HG02759 (cell line): Measurements from ENCODE around the gene HSPG2.
A peak's percentile ranks its signal among the peaks of the same experiment; 100 is the strongest.
"Not testable (repeated sequence)": the region's sequence is repeated elsewhere in the genome, so short reads cannot be mapped to it uniquely, and the experiment has no call there.

Source experiments
- ATAC-seq: cut with Tn5 transposase; IDR thresholded peaks from one replicate; pipeline ENCODE4 v1.9.1; 2021; ENCODE audit warnings: mild to moderate bottlenecking, moderate library complexity; ENCODE audit not compliant: unreplicated experiment

Gene HSPG2

DNA sequence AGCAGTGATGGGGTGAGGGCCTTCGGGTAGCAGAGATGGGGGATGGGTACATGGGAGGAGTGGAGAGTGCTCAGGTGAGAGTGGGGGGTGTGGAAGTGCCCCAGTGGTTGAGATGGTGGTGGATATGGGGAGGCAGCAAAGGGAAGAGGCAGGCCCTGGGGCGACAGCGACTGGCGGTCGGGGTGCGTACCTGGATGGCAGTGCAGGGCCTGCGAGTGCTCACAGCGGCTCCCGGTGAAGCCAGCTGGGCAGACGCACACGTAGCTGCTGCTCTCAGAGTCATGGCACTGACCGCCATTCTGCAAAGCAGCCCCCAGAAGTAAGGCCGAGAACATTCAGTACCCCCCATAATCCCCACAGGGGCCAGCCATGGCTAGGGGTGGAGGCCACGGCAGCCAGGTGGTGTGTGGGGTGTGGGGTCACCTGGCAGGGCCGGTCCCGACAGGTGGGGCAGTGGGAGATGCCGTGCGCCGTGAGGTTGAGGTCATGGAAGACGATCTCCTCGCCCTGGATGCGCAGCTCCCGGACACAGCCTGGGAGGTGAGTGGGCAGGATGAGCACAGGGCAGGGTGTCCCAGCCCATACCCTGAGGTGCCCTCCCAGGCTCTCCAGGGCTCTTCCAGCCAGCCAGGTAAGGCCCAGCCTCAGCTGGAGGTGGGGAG, 106.2 kb downstream of the HSPG2 start:
- no peak for ATAC-seq

DNA sequence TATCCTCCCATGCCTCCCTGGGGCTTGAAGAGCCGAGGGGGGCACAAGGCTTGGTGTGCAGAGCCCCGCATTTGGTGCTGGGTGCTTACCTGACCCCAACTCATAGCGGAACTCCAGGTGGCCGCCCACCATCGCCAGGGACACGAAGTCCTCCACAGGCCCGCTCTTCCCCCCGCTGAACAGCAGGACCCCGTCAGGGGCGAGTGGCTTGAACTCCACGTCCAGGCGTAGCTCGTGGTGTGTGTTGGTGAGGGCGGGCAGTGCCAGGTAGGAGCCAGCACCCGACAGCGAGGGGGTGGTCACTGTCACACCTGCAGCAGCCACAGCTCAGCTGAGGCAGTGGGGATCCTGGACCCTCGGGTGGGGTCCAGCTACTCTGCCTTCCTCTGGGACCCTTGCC, 107.8 kb downstream of the HSPG2 start:
- ATAC-seq, result no peak

DNA sequence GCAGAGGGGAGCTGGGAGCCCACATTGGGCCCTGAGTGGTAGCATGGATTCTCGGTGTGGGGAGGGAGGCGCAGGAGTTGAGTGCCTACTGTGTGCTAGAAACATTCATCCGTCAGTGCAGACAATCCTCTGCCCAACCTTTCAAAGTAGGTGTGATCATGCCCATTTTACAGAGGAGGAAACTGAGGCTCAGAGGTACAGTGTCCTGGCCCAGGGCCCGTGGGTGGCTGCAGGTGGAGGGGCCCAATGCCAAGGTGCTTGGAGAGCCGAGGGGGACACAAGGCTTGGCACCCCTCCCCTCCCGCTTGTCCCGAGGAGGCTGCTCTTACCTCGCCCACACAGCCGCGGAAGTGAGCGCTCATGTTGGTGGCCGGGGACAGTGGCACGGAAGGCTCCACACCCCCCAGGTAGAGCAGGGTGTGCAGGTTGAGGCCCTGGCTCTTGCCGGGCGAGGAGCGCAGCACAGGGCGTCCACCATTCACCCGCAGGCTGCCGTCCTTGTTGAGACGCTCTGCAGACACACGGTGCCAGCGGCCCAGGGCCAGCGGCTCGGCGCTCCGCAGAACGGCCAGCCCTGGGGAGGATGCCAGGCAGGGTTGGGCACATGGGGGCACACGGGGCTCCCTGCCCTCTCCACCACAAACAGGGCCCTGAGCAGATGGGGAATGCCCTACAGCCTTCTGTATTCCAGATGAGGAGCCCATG, 108.5 kb downstream of the HSPG2 start:
- ATAC-seq, result no peak

DNA sequence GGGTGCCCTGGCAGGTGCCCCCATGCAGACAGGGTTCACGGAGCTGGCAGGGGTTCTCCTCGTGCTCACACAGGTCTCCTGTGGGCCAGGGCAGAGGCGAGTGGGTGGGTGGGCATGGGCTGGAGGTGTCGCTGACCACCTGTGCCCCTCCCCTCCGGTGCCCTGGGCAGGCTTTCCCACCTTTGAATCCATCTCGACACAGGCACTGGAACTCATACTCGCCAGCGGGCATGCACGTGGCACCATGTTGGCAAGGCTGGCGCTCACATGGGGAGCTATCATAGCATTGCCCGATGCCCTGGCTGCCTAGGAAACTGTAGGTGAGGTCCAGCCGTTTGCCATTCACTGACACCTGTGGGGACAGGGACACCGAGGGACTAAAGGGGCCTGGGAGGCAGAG, 109.0 kb downstream of the HSPG2 start:
- ATAC-seq, result no peak

DNA sequence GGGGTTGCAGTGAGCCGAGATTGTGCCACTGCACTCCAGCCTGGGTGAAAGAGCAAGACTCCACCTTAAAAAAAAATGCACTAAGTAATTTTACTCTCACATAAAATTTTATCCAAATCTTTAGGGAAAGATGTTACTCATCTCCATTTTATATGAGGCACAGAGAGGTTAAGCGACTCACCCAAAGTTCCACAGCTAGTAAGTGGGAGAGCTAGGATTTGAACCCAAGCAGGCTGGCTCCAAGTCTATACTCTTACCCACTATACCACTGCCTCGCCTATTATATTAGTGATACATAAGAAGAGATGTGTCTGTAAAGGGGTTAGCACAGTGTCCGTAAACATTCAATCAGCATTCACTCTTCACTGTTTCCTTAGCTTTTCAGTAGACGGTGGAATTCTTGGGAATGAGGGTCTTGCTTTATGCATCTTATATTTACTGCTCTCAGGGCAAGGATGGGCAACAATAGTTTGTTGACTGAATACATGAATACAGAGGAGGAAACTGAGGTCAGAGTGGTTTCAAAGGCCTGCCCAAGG, 109.9 kb downstream of the HSPG2 start:
- no peak for ATAC-seq

DNA sequence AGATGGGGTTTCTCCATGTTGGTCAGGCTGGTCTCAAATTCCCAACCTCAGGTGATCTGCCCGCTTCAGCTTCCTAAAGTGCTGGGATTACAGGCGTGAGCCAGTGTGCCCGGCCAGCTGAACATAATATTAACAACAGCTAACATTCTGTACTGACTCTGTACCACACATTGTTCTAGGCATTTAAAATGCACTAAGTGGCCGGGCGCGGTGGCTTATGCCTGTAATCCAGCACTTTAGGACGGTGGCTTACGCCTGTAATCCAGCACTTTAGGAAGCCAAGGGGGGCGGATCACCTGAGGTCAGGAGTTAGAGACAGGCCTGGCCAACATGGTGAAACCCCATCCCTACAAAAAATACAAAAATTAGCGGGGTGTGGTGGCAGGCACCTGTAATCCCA, 110.4 kb downstream of the HSPG2 start:
- ATAC-seq, result not testable (repeated sequence)

DNA sequence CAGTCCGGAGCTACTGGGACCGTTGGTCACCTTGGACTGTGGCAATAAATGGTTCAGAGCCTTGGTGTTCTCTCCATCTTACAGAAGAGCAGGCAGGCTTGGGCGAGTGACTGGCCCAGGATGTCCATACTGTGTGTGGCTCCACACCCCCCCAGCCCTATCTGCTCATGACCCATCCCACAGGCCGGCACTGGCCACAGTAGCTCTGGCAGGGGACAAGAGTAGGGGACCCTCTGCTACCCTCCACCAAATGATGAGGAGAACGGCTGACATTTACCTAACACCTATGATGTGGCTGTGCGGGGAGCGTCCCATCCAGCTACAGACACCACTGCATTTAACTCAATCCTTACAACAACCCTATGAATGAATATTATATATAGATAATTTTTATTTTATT, 111.7 kb downstream of the HSPG2 start:
- ATAC-seq, result no peak

DNA sequence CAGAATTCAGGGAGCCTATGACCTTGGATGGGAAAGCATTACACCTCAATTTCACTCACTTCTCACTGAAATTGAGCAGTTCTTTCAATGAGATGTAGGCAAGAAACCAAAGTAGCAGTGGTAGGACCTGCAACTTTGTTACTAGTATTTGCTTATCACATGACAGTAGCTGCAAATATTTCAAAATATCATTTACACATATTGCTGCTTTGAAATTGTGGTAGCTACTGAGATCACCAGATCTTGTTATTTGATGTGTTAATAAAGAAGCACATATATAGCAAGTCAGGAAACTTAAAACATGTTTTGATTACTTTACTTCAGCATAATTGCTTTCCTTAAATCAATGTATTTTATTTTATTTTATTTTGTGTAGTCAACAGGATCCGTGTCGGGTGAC, 112.2 kb downstream of the HSPG2 start:
- ATAC-seq, result no peak

DNA sequence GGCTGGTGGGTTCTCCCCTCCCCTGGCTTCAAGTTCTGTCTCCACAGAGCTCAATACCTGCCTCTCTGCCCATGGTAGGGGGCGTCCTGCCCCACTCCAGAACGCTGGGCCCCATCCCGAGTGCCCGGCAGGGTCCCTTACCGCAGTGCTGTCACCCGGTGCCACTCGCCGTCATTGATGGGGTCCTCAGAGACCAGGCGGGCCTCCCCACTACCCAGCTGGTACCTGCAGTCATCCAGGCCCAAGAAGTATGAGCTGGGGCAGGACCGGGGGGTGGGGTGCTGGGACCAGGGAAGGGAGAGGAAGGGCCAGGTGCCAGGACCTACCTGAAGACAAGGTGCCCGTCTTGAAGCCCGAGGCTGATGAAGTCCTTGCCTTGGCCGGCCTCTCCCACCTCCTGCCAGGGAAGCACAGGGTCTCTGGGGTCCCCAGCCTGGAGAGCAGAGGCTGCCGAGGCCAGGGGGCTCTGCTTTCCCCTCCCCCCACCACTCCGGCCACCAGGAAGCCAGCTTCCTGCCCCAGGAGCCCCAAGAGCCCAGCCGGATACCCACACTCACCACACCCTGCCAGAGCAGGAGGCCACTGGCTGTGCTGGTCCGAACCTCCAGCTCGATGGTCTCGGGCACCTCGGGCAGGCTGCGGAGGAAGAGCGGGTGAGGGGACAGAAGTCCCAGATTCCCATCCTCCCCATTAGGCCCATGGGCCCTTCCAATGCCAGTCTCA, 113.0 kb downstream of the HSPG2 start:
- no peak for ATAC-seq

DNA sequence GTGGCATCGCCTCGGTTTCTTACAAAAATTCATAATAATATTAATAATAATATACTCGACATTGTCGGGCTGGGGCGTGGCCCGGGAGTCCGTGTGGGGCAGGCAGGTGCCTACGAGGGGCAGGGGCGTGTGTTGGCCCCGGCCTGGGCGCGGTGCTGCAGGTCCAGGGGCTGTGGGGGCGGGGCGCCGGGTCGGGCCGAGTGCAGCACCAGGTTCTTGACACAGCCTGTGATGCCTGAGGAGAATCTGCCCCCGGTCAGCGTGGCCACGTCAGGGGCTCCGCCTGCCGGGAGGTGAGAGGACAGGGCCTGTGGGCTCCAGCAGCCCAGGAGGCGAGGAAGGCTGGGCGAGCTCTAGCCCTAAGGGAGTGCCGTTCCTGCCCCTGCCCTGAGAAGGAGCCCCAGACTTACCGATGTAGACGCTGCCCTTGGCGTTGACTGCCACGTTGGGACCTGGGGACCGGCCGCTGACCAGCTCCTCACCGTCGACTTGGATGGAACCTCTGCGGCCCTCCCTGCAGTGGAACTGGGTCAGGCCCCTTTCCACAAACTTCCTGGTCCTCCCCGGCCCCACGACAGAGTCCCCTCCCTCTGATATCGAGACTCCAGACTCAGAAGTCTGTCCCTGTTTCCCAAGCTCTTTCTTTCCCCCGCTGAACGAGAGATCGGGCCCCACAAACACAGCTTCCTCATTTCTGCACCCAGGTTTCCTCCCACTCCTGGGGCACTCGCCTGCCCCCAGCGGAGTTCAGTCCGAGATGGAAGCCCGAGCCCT, 113.7 kb downstream of the HSPG2 start:
- no peak for ATAC-seq

DNA sequence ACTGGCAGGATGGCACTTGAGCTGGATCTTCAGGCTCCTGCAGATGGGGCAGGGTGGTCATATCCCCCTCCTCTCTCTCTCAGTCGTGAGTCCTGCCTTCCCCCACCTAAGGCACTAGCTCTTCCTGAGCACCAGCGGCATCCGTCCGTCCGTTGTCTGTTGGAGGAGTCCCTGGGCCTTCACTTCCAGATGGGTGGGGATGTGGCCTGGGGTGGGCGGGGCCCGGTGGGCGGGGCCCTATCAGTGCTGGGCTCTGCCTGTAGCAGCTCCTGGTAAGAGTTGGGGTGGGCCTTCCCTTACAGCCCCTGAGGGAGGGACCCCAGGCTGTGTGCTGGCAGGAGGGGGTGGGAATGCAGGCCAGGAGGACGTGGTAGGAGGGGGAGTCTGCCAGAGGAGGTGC, 114.8 kb downstream of the HSPG2 start:
- ATAC-seq, result no peak

DNA sequence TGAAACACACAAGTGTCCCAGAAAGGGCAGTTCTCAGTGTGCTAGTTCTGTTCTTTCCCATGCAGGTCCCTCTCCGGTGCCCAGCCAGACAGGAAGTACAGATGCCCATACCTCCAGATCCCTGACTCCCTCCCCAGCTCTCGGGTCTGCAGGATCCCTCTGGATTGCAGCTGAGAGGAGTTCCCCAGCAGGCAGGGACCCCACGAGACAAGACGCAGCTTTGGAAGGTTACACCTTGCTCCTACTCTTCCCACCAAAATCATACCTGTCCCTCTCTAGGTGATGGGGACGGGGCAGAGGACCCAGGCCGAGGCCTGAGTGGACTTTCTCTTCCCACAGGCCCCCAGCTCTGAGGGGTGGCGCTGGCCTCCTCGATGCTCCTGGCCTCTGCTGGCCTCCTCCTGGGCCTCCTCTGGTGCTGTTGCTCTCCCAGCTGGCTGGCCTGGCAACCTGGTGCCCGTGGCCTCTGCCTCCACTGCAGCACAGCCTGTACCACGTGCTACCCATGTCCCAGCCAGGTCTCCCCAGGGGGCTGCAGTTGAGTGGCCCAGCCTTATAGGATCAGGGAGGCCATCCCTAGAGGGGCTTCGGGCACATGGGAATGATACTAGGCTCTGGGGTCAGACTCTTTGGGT, 115.6 kb downstream of the HSPG2 start:
- no peak for ATAC-seq

DNA sequence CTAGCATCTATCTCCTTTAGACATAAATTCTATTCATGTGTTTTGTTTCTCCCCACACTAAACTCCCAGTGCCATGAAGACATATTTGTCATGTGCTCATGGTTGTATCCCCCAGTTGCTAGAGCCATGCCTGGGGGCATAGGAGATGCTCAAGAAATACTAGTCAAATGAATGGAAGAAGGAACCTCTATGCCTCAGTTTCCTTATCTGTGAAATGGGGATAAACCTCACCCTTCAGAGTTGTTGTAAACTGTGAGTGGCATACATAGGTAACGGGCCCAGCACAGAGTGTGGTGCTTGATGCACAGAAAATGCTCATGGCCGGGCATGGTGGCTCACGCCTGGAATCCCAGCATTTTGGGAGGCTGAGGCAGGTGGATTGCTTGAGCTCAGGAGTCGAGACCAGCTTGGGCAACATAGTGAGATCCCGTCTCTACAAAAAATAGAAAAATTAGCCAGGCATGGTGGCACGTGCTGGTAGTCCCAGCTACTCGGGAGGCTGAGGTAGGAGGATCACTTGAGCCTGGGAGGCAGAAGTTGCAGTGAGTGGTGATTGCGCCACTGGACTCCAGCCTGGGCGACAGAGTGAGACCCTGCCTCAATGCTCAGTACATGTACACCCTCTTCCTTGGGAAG, 116.4 kb downstream of the HSPG2 start:
- no peak for ATAC-seq

DNA sequence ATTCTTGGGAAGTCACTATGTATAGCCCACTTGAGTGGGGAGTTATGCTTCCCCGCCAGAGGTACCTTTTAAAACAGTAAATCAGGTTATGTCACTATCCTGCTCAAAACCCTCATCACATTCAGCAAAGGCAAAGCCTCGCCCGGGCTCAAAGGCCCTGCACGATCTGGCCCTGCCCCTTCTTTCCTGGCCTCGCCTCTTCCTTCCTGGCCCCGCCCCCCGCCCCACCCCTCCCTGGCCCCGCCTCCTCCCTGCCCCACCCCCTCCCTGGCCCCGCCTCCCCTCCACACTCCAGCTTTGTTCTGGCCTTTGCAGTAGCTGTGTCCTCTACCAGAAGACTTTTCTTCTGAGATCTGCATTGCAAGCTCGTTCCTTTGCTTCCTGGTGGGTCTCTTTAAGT, 118.5 kb downstream of the HSPG2 start:
- ATAC-seq, result no peak

DNA sequence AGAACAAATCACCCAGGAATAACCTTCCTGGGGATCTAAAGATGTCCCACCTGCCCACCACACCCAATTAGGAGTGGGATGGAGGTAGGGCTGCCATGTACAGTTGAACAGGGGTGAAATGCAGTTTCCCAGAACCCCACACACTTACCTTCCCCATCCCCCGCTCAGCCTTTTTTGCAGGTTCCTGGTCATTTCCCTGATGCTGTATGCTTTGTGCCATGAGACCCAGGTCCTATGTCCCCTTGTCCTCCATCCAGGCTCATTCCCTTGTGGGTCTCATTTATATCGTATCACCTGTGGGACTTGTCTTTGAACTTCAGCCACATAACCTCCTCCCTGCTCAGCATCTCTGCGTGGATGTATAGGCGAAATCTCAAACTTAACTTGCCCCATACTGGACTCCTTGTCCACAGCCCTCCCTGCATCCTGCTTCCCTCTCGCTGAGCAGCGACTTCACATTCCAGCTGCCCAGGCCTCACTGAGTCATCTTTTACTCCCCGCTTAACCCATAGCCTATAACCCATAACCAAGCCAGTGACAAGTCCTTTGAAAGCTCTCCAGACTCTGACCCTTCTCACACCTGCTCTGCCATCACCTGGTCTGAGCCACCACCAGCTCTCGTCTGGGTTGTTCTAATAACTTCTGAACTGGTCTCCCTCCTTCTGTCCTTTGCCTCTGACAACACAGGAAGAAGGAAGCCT, 120.4 kb downstream of the HSPG2 start:
- ATAC-seq, result no peak

DNA sequence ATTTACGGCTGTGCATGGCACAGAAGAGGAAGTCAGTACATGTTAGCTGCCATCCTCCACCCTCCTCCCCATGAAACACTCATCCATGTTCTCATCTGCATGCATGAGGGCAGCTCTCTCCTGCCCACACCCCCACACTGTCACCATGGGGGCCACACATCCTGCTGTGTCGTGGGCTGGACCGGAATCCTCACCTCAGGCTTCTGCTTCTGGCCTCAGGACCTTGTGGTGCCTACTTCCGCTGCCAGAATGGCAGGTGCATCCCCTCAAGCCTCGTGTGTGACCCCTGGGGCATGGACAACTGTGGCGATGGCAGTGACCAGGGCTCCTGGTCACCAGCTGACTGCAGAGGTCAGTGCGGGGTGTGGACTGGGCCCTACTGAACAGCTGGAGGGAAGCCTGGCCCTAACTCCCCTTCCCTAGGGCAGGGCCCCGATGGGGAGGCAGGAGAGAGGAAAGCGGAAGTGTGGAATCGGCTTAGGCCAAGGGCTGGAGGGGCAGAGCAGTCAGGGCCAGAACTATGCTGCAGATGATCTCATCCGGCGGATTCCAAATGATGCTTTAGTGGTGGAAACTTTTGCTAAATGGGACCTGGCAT, 121.3 kb downstream of the HSPG2 start:
- no peak for ATAC-seq

DNA sequence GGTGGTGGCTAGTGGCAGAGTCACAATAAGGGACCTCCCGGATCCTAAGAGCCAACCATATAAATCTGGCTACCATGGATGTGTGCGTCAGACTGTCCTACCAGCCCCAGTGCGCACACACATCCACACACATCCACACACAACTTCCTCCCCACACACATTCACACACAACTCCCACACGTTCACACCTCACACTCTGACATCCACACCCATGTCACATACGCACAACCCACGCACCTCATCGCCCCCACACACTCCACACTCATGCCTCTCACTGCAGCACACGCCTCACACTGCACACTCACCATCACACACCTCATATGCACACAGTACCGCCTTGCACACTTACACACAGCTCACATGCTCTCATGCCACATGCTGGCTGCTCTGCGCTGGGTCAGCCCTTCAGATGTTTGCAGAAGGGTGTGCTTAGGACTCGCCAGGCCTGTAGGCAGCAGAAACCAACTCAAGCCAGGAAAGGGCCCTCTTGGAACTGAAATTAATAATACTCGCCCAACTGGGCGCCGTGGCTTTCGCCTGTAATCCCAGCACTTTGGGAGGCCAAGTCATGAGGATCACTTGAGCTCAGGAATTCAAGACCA, 122.0 kb downstream of the HSPG2 start:
- ATAC-seq, result no peak

DNA sequence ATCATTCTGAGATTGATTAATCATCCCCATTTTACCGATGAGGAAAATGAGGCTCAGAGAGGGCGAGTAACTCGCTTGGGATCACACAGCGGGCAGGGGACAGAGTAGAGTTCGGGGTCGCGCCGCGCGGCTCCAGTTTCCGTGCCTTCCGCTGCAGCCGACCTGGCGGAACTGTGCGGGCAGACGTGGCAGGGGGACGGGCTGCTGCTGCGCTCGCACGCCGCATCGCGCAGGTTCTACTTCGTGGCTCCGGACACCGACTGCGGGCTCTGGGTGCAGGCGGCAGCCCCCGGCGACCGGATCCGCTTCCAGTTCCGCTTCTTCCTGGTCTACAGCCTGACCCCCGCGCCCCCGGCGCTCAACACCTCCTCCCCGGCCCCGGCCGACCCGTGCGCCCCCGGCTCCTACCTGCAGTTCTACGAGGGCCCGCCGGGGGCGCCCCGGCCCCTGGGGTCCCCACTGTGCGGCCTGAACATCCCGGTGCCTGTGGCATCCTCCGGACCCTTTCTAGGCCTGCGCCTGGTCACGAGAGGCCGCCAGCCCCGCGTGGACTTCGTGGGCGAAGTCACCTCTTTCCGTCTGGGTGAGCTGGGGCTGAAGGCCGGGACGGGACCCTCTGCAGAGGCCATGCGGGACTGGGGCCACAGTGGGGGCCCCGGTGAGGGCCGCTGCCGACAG, 122.7 kb downstream of the HSPG2 start:
- ATAC-seq, result peak; percentile 53
